Panc1 (cell line): ENCODE data around the gene WDR36. TPM values are rescaled to one million over a fixed set of nuclear protein-coding genes. Genes with fewer than 3 reads are reported as not detected.

Experiments
- ATAC-seq: fragments of 200-7000 bp; cut with Tn5 transposase; 2 replicates; pipeline ENCODE4 v1.9.1; 2020; ENCODE audit warnings: mild to moderate bottlenecking, moderate library complexity
- BruUV-seq: library from RNA; stranded (reverse); fragments of 400-500 nt; replicated peaks from 2 replicates; lab custom pipeline; 2021; lab: Mats Ljungman, UMichigan
- CTCF ChIA-PET: fragments of 300-600 bp; sonication (Branson Sonifier 250); formaldehyde crosslinking; loops from one replicate; lab custom pipeline; 2022; ENCODE audit warnings: antibody characterized with exemption; lab: Charles Lee
- POLR2A ChIA-PET: fragments of 300-600 bp; sonication (Branson Sonifier 250); formaldehyde crosslinking; loops from one replicate; lab custom pipeline; 2022; ENCODE audit warnings: antibody characterized with exemption; lab: Charles Lee
- DNase-seq: peaks from one replicate; pipeline ENCODE4 v3.0.0-alpha.2; 2010; ENCODE audit warnings: low read depth, low spot score
- H3K27ac ChIP-seq: 2 replicates; pipeline ENCODE4 v1.5.1; 2011; ENCODE audit warnings: mild to moderate bottlenecking, low read length, inconsistent platforms
- H3K27me3 ChIP-seq: fragments of 200-500 bp; sonication (Bioruptor generic); 2 replicates; pipeline ENCODE4 v1.6.0; 2014; ENCODE audit warnings: low read length, inconsistent platforms; ENCODE audit not compliant: control insufficient read depth, insufficient read depth
- H3K36me3 ChIP-seq: fragments of 200-500 bp; sonication (Bioruptor generic); 2 replicates; pipeline ENCODE4 v1.5.1; 2014; ENCODE audit warnings: inconsistent platforms, mild to moderate bottlenecking, low read length, moderate library complexity; ENCODE audit not compliant: control insufficient read depth, insufficient read depth
- H3K4me1 ChIP-seq: 2 replicates; pipeline ENCODE4 v1.5.1; 2011; ENCODE audit warnings: inconsistent platforms, mild to moderate bottlenecking, low read length, moderate library complexity; ENCODE audit not compliant: control insufficient read depth, insufficient read depth
- H3K4me3 ChIP-seq, 2 experiments: 2 replicates each; pipeline ENCODE4 v1.5.1; 2011 to 2012; ENCODE audit warnings: low read depth in 2 of 2, low read length in 2 of 2, mild to moderate bottlenecking in 2 of 2, inconsistent platforms in 1 of 2, moderate library complexity in 1 of 2
- H3K9me3 ChIP-seq: fragments of 200-500 bp; sonication (Bioruptor generic); 2 replicates; pipeline ENCODE4 v1.5.1; 2014; ENCODE audit warnings: low read depth, mild to moderate bottlenecking, inconsistent platforms, low read length, moderate library complexity; ENCODE audit not compliant: control insufficient read depth, insufficient read depth
- CTCF ChIP-seq: fragments of 450-650 bp; IDR thresholded peaks from 2 replicates; pipeline ENCODE4 v1.5.1; 2017; ENCODE audit warnings: mild to moderate bottlenecking
- POLR2AphosphoS5 ChIP-seq: IDR thresholded peaks from 2 replicates; pipeline ENCODE4 v1.6.1; 2012; ENCODE audit warnings: mild to moderate bottlenecking, low read depth, low read length, moderate library complexity
- REST ChIP-seq, 2 experiments: IDR thresholded peaks; 2 replicates each; pipeline ENCODE4 v1.6.1; 2011 to 2012; ENCODE audit warnings: low read depth in 2 of 2, control low read depth in 1 of 2, low read length in 1 of 2, mild to moderate bottlenecking in 1 of 2, moderate library complexity in 1 of 2; ENCODE audit not compliant: insufficient read depth in 1 of 2
- SIN3A ChIP-seq: IDR thresholded peaks from 2 replicates; pipeline ENCODE4 v1.6.1; 2012; ENCODE audit warnings: low read depth, mild to moderate bottlenecking, low read length, moderate library complexity, borderline replicate concordance; ENCODE audit not compliant: insufficient read depth
- TCF7L2 ChIP-seq: IDR thresholded peaks from 2 replicates; pipeline ENCODE4 v1.6.1; 2011; ENCODE audit warnings: mild to moderate bottlenecking, low read depth, low read length, inconsistent platforms
- in situ Hi-C: cut with HindIII; loops from 2 replicates; pipeline ENCODE4 v1.10.0; 2016; ENCODE audit warnings: low sequenced_read_pairs, low pct_unique_long_range_greater_than_20kb
- intact Hi-C: fragments of 100-400 bp; cut with micrococcal nuclease; formaldehyde crosslinking; loops from one replicate; pipeline ENCODE4 v1.10.0; 2022; ENCODE audit not compliant: unreplicated experiment
- total RNA-seq: library from RNA; stranded (reverse); gene quantifications from one replicate; pipeline ENCODE4 v1.2.1, GENCODE V29; 2021; ENCODE audit not compliant: unreplicated experiment

The WDR36 gene
- total RNA-seq, 1 experiment from 2014 or later, result 33.9 TPM

DNA sequence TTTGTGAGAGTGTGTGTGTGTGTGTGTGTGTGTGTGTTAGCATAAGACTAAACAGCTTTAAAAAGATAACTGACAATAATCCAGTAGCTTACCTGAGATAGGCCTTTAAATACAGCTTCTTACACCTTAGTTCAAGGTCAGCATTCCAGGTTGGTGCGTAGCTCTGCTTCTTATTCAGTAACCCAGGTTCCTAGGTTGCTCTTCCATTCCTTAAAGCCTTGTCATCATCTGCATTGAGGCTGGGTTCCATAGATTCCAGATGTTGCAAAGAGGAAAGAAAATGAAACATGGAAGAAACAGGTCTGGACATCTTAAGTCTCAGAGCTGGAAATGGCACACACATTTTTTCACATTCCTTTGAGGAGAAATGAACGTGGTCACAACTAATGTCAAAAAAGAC, 78.1 kb downstream of the WDR36 start:
- no peak overlapping the region for H3K4me3 ChIP-seq
- H3K4me1 ChIP-seq, result no peaks in the 10 kb centered on the region
- no peaks in the 10 kb centered on the region for H3K9me3 ChIP-seq
- ATAC-seq, result no peak
- ChIA-PET POLR2A (no interaction called here), CTCF (no interaction called here)
- DNase-seq, result no peak
- no peak overlapping the region for H3K27ac ChIP-seq
- no peaks in the 10 kb centered on the region for H3K27me3 ChIP-seq
- no peaks in the 10 kb centered on the region for H3K36me3 ChIP-seq
- TF ChIP-seq CTCF (no peak), TCF7L2 (no peak), REST (IDR thresholded peaks at IDR 0.05; ENCODE audit: insufficient read depth in 1 of 2, low read depth in 2 of 2, low read length in 1 of 2) (no peak), POLR2AphosphoS5 (no peak), SIN3A (no peak)
- in situ Hi-C loops, result no loop called here
- no TSS peak for BruUV-seq
- intact Hi-C loops, result no loop called here

DNA sequence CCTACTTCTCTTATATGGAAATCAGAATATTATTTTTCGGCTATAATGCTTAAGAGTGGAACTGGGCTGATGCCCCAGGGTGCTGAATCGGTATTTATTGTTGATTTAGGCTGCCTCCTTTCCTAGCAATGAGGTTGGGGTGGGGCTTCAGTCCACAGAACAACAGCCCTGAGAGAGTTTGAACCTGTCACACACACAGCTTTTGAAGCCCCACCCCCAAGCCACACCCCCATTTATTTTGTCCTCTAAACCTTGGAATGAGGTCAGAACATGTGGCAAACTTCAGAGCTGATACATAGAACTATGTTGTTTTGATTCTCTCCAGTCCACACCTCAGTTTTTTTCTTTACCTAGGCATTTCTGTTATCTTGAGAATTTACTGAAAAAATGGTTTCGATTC, 80.4 kb downstream of the WDR36 start:
- no peak overlapping the region for H3K4me3 ChIP-seq
- DNase-seq, result no peak
- no peak for ATAC-seq
- in situ Hi-C loops (no loop called here), intact Hi-C loops (no loop called here)
- ChIA-PET CTCF (no interaction called here), POLR2A (no interaction called here)
- H3K27ac ChIP-seq, result no peak overlapping the region
- no peak for TF ChIP-seq SIN3A
- no peak for TF ChIP-seq CTCF
- TF ChIP-seq REST (IDR thresholded peaks at IDR 0.05; ENCODE audit: insufficient read depth in 1 of 2, low read depth in 2 of 2, low read length in 1 of 2), result no peak
- no peak for TF ChIP-seq TCF7L2
- TF ChIP-seq POLR2AphosphoS5, result no peak
- no peaks in the 10 kb centered on the region for H3K9me3 ChIP-seq
- no peaks in the 10 kb centered on the region for H3K27me3 ChIP-seq
- BruUV-seq, result no TSS peak
- H3K4me1 ChIP-seq, result no peaks in the 10 kb centered on the region
- no peaks in the 10 kb centered on the region for H3K36me3 ChIP-seq
